ENCODE data around the gene R3HDML.
A peak's percentile ranks its signal among the peaks of the same experiment; 100 is the strongest.

R3HDML gene

DNA sequence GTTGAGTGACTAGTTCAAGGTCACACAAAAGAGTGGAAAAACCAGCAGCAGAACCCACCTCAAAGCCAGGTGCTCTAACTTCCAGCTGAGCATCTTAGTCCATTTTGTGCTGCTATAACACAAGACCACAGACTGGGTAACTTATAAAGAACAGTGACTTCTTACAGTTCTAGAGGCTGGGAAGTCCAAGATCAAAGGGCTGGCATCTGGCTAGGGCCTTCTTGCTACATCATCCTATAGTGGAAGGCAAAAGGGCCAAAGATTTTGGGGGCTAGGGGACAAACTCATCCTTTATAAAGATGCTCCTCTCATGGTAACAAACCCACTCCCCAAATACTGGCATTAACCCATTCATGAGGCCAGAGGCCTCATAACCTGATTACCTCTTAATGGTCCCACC, 35.6 kb upstream of the R3HDML start:
- H3K4me3 ChIP-seq (ENCODE audit: low read depth, low read length) = no peak overlapping the region
- TF ChIP-seq, protein P1, sequence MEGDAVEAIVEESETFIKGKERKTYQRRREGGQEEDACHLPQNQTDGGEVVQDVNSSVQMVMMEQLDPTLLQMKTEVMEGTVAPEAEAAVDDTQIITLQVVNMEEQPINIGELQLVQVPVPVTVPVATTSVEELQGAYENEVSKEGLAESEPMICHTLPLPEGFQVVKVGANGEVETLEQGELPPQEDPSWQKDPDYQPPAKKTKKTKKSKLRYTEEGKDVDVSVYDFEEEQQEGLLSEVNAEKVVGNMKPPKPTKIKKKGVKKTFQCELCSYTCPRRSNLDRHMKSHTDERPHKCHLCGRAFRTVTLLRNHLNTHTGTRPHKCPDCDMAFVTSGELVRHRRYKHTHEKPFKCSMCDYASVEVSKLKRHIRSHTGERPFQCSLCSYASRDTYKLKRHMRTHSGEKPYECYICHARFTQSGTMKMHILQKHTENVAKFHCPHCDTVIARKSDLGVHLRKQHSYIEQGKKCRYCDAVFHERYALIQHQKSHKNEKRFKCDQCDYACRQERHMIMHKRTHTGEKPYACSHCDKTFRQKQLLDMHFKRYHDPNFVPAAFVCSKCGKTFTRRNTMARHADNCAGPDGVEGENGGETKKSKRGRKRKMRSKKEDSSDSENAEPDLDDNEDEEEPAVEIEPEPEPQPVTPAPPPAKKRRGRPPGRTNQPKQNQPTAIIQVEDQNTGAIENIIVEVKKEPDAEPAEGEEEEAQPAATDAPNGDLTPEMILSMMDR (IDR thresholded peaks at IDR 0.05; ENCODE audit: borderline replicate concordance, insufficient read depth, low read depth, low read length) = no peak

DNA sequence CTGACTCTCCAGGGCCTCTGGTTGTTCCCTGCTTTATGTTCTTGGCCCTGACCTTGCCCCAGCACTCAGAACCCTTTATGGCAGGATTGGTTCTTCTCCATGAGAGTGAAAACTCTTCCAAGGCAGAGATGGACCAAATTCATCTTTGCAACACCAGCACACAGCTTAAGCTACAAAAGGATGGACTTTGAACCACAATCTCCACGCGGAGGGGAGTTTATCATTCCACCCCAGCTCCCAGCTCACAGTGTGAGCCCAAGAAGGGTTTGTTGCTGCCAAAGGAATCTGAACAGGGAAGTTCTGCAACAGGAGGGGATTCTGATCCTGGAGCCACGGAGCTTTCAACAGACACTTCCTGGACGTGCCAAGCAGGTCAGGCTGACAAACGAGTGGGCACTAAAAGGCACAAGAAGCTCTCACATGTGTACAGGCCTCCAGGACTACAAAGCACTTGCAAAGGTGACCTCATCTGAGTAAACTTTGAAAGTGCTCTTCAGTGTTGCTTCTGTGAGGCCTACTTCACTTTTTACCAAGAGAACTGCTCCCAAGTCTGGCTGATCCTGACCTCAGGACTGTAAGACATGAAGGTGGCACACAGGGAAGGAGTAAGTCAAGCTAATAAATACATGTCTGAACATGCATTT, 34.7 kb upstream of the R3HDML start:
- H3K4me3 ChIP-seq (ENCODE audit: low read depth, low read length) = no peak overlapping the region
- TF ChIP-seq, protein P1 (IDR thresholded peaks at IDR 0.05; ENCODE audit: borderline replicate concordance, insufficient read depth, low read depth, low read length) = no peak

DNA sequence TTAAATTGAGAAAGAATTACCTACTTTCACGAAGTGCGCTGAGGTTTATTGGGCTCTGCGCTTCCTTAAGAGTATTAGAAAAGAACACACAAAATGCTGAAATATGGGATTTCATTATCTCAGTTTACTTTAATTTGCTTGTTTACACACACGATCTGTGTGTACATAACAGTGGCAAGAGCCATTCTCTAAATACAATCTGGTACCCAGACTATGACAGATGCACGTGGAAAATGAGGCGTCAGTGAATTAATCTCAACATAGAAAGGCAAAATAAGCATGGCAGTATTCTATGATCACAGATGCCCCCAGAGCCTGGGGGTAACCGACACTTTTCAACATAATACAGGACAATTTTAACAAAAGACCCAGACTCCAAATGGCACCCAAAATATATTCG, 34.1 kb upstream of the R3HDML start:
- H3K4me3 ChIP-seq (ENCODE audit: low read depth, low read length) = no peak overlapping the region
- TF ChIP-seq, protein P1 (IDR thresholded peaks at IDR 0.05; ENCODE audit: borderline replicate concordance, insufficient read depth, low read depth, low read length) = no peak

DNA sequence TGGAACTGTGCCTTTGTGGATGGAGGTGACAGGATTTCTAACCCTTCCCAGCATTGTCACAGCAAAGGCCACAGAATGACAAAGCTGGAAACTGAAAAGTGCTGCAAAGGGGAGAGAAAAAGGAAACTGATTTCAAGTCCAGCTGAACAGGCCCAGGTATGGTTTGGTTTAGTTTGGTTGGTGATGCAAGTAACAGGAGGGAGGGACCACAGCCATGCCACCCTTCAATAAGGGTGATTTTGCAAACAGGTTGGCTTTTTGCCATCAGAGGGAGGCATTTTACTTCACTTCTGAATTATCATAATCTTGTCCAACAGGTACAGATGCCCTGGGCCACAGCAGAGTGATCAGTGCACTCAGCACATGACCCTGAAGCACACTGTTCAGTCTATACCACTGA, 32.5 kb upstream of the R3HDML start:
- TF ChIP-seq, protein P1 (IDR thresholded peaks at IDR 0.05; ENCODE audit: borderline replicate concordance, insufficient read depth, low read depth, low read length) = no peak

DNA sequence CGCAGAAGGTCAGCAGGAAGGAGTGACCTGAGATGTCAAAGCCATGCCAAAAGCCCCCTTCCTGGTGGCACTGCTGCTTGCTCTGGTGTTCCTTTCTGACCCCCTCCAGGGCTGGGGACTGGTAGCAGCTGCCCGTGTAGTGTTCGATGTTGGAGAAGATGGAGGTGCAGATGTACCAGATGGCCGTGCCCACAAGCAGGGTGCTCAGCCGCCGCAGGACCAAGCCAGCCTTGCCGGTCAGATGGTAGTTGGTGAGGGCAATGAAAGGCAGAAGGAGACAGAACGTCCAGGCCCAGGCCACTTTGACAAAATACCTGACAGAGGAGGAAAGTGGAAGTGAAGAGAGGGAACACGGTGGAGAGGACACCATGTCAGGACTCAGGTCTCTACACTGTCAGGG, 29.9 kb upstream of the R3HDML start:
- TF ChIP-seq, protein P1 (IDR thresholded peaks at IDR 0.05; ENCODE audit: borderline replicate concordance, insufficient read depth, low read depth, low read length) = no peak
- no peak overlapping the region for H3K4me3 ChIP-seq (ENCODE audit: low read depth, low read length)

More for the DNA sequence above, 32.5 kb upstream of the R3HDML start:
- no peak overlapping the region for H3K4me3 ChIP-seq (ENCODE audit: low read depth, low read length)

DNA sequence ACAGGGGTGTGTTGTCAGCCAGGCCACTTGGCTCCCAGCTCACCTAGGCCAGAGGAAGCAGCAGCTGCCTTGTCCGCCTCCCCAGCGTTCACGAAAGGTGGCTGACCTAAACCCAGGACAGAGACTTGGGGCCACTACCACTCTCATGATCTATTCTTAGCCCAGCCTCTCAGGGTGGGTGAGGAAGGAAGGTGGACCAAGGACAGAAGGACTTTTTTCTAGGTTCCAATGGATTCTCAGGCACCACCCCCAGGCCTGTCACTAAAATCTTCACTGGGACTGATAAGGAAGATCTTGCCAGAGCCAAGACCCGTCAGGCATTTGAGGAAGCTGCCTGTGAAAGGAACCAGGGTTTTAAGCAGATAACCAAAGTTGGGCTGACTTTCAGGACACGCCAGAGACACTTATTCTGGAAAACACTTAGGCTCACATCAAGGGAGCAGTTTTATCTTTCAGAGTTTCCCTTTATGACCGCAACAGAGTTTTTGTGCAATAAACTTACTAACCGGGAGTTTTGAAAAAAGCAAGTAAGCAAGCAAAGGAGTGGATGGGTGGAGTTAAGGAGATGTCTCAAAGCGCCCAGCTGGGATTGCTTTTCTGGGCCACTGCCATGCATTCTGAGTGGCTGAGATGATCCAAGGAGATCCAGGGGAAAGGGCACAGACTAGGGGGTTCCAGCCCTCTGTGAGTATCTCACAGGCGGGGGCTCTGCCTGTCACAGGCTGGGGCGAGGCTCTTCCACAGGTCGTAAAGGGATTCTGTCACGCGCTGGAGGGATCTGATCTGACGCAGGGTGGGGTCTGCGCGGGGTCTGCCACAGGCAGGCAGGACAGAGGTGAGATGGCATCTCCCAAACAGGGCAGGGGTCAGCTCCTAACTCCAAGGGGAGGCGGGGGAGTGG, 26.8 kb upstream of the R3HDML start:
- TF ChIP-seq, protein P1 (IDR thresholded peaks at IDR 0.05; ENCODE audit: borderline replicate concordance, insufficient read depth, low read depth, low read length) = no peak
- peak overlapping the region; percentile 67 for H3K4me3 ChIP-seq (ENCODE audit: low read depth, low read length)
